ENCODE data around the gene SPATA20. TPM values are rescaled to one million over a fixed set of nuclear protein-coding genes. Genes with fewer than 3 reads are reported as not detected.
A peak's percentile ranks its signal among the peaks of the same experiment; 100 is the strongest.

The SPATA20 gene
- total and polyA plus RNA-seq, 2 of the 13 experiments (the other 11 are each of a cell fraction or from before 2014, with no cell fraction given) = 36.1 to 64.8 TPM

- TF ChIP-seq ELF1 (CRISPR knock-in tag; IDR thresholded peaks at IDR 0.05) (peak; percentile 46), XRCC5 (optimal IDR thresholded peaks at IDR 0.05; ENCODE audit: low read length) (peak; percentile 2), YEATS2 (CRISPR knock-in tag; IDR thresholded peaks at IDR 0.05; ENCODE audit: borderline replicate concordance) (peak; percentile 44; the same call in 1 of the 2 replicates), HIVEP1 (CRISPR knock-in tag; IDR thresholded peaks at IDR 0.05) (no peak), ZNF781 (CRISPR knock-in tag; IDR thresholded peaks at IDR 0.05; ENCODE audit: borderline replicate concordance, not compliant biosample characterization) (peak; percentile 29), ISX (CRISPR knock-in tag; conservative IDR thresholded peaks at IDR 0.05) (no peak), HMG20B (CRISPR knock-in tag; conservative IDR thresholded peaks at IDR 0.05) (0 out of 2 replicates have a peak, but pooled peaks have one; percentile 9), MYC (CRISPR knock-in tag; IDR thresholded peaks at IDR 0.05; ENCODE audit: borderline replicate concordance) (peak; percentile 56; the same call in 1 of the 2 replicates), TGIF2 (CRISPR knock-in tag; IDR thresholded peaks at IDR 0.05) (peak; percentile 63; the same call in 1 of the 2 replicates), ZNF747 (CRISPR knock-in tag; IDR thresholded peaks at IDR 0.05; ENCODE audit: borderline replicate concordance) (0 out of 2 replicates have a peak, but pooled peaks have one; percentile 4), TEAD2 (CRISPR knock-in tag; IDR thresholded peaks at IDR 0.05) (0 out of 2 replicates have a peak, but pooled peaks have one; percentile 69), ZNF256 (CRISPR knock-in tag; conservative IDR thresholded peaks at IDR 0.05) (no peak), RFX5 (IDR thresholded peaks at IDR 0.05; ENCODE audit: low read depth, low read length) (no peak), TARDBP (CRISPR knock-in tag; IDR thresholded peaks at IDR 0.05) (0 out of 2 replicates have a peak, but pooled peaks have one; percentile 30), PHF8 (CRISPR knock-in tag; IDR thresholded peaks at IDR 0.05) (peak; percentile 21; the same call in 1 of the 2 replicates), ZNF720 (CRISPR knock-in tag; IDR thresholded peaks at IDR 0.05) (no peak), ZNF460 (CRISPR knock-in tag; IDR thresholded peaks at IDR 0.05; ENCODE audit: borderline replicate concordance) (no peak), ZNF557 (CRISPR knock-in tag; IDR thresholded peaks at IDR 0.05) (no peak), MED8 (CRISPR knock-in tag; IDR thresholded peaks at IDR 0.05; ENCODE audit: insufficient replicate concordance) (peak; percentile 42), MAFF (IDR thresholded peaks at IDR 0.05; ENCODE audit: low read depth, low read length) (no peak), SIX4 (CRISPR knock-in tag; IDR thresholded peaks at IDR 0.05) (0 out of 2 replicates have a peak, but pooled peaks have one; percentile 8)
- TF ChIP-seq, protein P1, sequence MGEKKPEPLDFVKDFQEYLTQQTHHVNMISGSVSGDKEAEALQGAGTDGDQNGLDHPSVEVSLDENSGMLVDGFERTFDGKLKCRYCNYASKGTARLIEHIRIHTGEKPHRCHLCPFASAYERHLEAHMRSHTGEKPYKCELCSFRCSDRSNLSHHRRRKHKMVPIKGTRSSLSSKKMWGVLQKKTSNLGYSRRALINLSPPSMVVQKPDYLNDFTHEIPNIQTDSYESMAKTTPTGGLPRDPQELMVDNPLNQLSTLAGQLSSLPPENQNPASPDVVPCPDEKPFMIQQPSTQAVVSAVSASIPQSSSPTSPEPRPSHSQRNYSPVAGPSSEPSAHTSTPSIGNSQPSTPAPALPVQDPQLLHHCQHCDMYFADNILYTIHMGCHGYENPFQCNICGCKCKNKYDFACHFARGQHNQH (CRISPR knock-in tag; IDR thresholded peaks at IDR 0.05) = 0 out of 2 replicates have a peak, but pooled peaks have one; percentile 7
- TF ChIP-seq, protein P2, sequence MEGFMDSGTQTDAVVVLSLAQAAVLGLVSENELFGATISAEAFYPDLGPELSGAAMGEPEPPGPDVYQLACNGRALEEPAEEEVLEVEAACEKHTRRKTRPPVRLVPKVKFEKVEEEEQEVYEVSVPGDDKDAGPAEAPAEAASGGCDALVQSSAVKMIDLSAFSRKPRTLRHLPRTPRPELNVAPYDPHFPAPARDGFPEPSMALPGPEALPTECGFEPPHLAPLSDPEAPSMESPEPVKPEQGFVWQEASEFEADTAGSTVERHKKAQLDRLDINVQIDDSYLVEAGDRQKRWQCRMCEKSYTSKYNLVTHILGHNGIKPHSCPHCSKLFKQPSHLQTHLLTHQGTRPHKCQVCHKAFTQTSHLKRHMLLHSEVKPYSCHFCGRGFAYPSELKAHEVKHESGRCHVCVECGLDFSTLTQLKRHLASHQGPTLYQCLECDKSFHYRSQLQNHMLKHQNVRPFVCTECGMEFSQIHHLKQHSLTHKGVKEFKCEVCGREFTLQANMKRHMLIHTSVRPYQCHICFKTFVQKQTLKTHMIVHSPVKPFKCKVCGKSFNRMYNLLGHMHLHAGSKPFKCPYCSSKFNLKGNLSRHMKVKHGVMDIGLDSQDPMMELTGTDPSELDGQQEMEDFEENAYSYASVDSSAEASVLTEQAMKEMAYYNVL (CRISPR knock-in tag; IDR thresholded peaks at IDR 0.05; ENCODE audit: borderline replicate concordance) = peak; percentile 68; the same call in 1 of the 2 replicates
- TF ChIP-seq, protein P3, sequence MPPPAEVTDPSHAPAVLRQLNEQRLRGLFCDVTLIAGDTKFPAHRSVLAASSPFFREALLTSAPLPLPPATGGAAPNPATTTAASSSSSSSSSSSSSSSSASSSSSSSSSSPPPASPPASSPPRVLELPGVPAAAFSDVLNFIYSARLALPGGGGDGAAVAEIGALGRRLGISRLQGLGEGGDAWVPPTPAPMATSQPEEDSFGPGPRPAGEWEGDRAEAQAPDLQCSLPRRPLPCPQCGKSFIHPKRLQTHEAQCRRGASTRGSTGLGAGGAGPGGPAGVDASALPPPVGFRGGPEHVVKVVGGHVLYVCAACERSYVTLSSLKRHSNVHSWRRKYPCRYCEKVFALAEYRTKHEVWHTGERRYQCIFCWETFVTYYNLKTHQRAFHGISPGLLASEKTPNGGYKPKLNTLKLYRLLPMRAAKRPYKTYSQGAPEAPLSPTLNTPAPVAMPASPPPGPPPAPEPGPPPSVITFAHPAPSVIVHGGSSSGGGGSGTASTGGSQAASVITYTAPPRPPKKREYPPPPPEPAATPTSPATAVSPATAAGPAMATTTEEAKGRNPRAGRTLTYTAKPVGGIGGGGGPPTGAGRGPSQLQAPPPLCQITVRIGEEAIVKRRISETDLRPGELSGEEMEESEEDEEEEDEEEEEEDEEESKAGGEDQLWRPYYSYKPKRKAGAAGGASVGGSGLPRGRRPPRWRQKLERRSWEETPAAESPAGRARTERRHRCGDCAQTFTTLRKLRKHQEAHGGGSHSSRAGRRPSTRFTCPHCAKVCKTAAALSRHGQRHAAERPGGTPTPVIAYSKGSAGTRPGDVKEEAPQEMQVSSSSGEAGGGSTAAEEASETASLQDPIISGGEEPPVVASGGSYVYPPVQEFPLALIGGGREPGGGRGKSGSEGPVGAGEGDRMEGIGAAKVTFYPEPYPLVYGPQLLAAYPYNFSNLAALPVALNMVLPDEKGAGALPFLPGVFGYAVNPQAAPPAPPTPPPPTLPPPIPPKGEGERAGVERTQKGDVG (CRISPR knock-in tag; IDR thresholded peaks at IDR 0.05; ENCODE audit: borderline replicate concordance) = 0 out of 2 replicates have a peak, but pooled peaks have one; percentile 46
Observed at GRCh38 chr17:50517504-50518383, 29.2 kb upstream of the SPATA20 start (continued).

Measured in HepG2 (cell line).